Adrenal gland (tissue), 12 donors: ENCODE results near the gene NDUFB4. TPM values are rescaled to one million over a fixed set of nuclear protein-coding genes. Genes with fewer than 3 reads are reported as not detected.
A peak's percentile ranks its signal among the peaks of the same experiment; 100 is the strongest.

Experiments
- DNase-seq, 7 donors: peaks; one replicate each; pipeline ENCODE4 v3.0.0-alpha.2; 2019 to 2020
- H3K27ac ChIP-seq, 5 donors: fragments of 200-600 bp; sonication (generic) in 4 of 5; 1 replicate in 3 of 5; 2 replicates in 2 of 5; pipeline versions ENCODE4 v1.5.1 to v1.8.0; 2016 to 2020; ENCODE audit warnings: mild to moderate bottlenecking in 1 of 5
- H3K27me3 ChIP-seq: fragments of 200-600 bp; 2 replicates; pipeline ENCODE4 v1.8.0; 2021
- H3K36me3 ChIP-seq, 2 donors: fragments of 200-600 bp; replicated peaks in 1 of 2; 1 replicate in 1 of 2; 2 replicates in 1 of 2; pipeline versions ENCODE4 v1.5.1 to v1.8.0; 2018 to 2022
- H3K4me1 ChIP-seq, 2 donors: fragments of 200-600 bp; replicated peaks in 1 of 2; 1 replicate in 1 of 2; 2 replicates in 1 of 2; pipeline versions ENCODE4 v1.5.1 to v1.8.0; 2018 to 2021
- H3K4me3 ChIP-seq, 4 donors: fragments of 200-600 bp; sonication (generic) in 3 of 4; one replicate each; pipeline ENCODE4 v1.5.1; 2016 to 2018
- H3K9me3 ChIP-seq, 3 donors: fragments of 200-600 bp; sonication (generic) in 1 of 3; replicated peaks in 1 of 3; 1 replicate in 2 of 3; 2 replicates in 1 of 3; pipeline versions ENCODE4 v1.5.1 to v1.8.0; 2016 to 2021
- POLR2A ChIP-seq, 2 donors: fragments of 450-650 bp; IDR thresholded peaks; one replicate each; pipeline ENCODE4 v1.6.1; 2017; ENCODE audit warnings: antibody characterized with exemption in 2 of 2, mild to moderate bottlenecking in 2 of 2, moderate library complexity in 1 of 2
- WGBS, 4 donors: extraction: QIAGEN DNeasy Blood & Tissue Kit in 2 of 4; methylation state at CpG; one replicate each; pipeline versions ENCODE4 v1.1.5 to v1.1.7; 2013 to 2017; 5-methylcytosine and 5-hydroxymethylcytosine counted together
- intact Hi-C, 2 donors: fragments of 100-400 bp; cut with DNase I; formaldehyde crosslinking; loops; one replicate each; pipeline versions ENCODE4 v1.14.1 to v1.15.0; 2022 to 2023
- polyA plus RNA-seq, 3 donors: library from polyadenylated mRNA; stranded (reverse); fragments of 200-250 nt in 2 of 3; fragments of 350-450 nt in 1 of 3; fragmentation: Illumina TruSeq in 1 of 3; extraction: RNeasy Lipid Tissue Mini Kit (QIAGEN cat#74804) in 1 of 3; gene quantifications; one replicate each; pipeline ENCODE4 v1.2.3, GENCODE V29; 2013 to 2014
- total RNA-seq, 9 donors: library from RNA; depleted of rRNA in 4 of 9; stranded (reverse); fragments of >200 nt in 4 of 9; fragments of 120-200 nt in 1 of 9; fragmentation: NEBNext Ultra II Directional in 1 of 9; extraction: Animal tissue kit (Norgen Biotek cat#: 25700) in 1 of 9; gene quantifications; one replicate each; pipeline versions ENCODE4 v1.1.0 to v1.2.4, GENCODE V29; 2013 to 2023
- TF ChIP-seq, protein P1 (sequence below), 6 experiments: fragments of 450-650 bp in 4 of 6; fragments of 200-600 bp in 2 of 6; sonication (generic) in 1 of 6; IDR thresholded peaks; 1 replicate in 5 of 6; 2 replicates in 1 of 6; pipeline versions ENCODE4 v1.5.1 to v1.8.0; 2016 to 2021; ENCODE audit warnings: antibody characterized with exemption in 6 of 6, mild to moderate bottlenecking in 2 of 6, moderate library complexity in 1 of 6
- donor health status: healthy with polysubstance abuse.
- donor health status: Bipolar disorder and iron deficiency.
- donor health status: DM: yes; HTN: yes; CAD: no.
- donor health status: DM: no; HTN: no; CAD: no.
- donor health status: DM: no; HTN: no; CAD: no.
- donor health status: DM: yes; HTN: yes; CAD: no.

NDUFB4 gene
- total and polyA plus RNA-seq, 12 donors, result 141 to 905 (median 344) TPM

DNA sequence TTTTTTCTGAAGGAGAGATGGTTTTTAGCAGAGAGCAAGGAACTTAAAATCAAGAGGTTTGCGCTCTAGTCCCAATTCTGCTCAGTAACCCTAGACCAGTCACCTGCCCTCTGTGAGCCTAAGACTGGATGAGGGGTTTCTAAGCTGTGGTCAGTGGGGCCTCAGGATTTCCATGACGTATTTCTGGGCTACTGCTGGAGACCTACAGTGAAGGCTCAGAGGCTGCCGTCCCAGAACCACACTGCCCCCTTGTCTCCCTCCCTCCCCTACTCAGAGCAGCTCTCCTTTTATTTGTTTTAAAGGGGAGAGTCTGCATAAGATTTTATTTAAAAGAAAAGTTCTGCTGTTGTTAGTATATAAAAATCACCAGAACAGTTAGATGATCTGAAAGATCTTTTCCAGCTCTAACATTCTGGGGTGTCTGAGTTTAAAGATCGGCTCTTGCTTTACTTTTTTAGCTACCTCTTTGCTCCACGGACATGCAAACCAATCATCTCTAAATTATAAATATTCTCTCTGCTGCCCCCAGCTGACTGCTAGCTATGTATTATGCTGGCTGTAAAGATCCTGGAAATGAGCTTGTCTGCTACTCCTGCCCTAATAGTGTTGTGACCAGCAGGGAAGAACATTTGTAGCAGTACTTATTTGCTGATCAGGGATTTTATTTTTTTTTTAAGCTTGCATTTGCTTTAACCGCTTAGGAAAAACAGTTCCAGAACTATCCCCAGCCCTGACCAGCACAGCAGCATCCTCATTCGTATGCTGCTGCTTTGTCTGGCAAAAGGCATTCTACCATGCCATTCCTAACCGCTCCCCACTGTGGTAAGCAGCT lies 28.6 kb upstream of the NDUFB4 start:
- peak in 6 of 7 donors; percentile 33 to 76 (median 54) for DNase-seq
- TF ChIP-seq, protein P1, sequence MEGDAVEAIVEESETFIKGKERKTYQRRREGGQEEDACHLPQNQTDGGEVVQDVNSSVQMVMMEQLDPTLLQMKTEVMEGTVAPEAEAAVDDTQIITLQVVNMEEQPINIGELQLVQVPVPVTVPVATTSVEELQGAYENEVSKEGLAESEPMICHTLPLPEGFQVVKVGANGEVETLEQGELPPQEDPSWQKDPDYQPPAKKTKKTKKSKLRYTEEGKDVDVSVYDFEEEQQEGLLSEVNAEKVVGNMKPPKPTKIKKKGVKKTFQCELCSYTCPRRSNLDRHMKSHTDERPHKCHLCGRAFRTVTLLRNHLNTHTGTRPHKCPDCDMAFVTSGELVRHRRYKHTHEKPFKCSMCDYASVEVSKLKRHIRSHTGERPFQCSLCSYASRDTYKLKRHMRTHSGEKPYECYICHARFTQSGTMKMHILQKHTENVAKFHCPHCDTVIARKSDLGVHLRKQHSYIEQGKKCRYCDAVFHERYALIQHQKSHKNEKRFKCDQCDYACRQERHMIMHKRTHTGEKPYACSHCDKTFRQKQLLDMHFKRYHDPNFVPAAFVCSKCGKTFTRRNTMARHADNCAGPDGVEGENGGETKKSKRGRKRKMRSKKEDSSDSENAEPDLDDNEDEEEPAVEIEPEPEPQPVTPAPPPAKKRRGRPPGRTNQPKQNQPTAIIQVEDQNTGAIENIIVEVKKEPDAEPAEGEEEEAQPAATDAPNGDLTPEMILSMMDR (IDR thresholded peaks at IDR 0.05), result peak; percentile 38 to 56 (median 44)
- TF ChIP-seq POLR2A (IDR thresholded peaks at IDR 0.05), result peak in 1 of 2 donors; percentile 42
- peak overlapping the region in 1 of 4 donors; percentile 39 for H3K4me3 ChIP-seq
- intact Hi-C loops, result loop anchor here in 1 of 2 donors (5.0 kb wide), 1 partner anchor 235 kb away; no protein-coding TSS in a partner anchor
- WGBS, 4 donors, result 33 to 42% (median 39%) methylated on average over 8 of the region's 8 CpGs
- no peaks in the 10 kb centered on the region for H3K36me3 ChIP-seq
- no peaks in the 10 kb centered on the region for H3K9me3 ChIP-seq
- peak overlapping the region; percentile 66 to 84 (median 83) for H3K27ac ChIP-seq
- no peaks in the 10 kb centered on the region for H3K27me3 ChIP-seq
- peaks cover 21 to 35% of the 10 kb centered on the region in 2 donors for H3K4me1 ChIP-seq

DNA sequence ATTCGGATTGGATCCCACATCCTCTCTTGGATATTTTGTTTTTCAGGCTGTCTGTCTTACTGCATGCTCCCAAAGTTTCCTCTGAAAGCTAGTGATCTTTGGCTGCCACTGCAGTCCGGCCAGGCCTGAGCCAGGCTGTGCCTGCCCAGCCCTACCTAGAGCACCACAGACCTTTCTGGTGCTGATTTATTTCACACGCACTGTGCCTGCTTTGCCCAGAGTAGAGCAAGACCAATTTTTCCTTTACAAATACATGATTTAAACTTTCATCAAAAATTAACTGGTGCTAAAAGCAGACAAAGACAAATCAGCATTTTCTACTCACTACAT lies 28.0 kb upstream of the NDUFB4 start:
- Histone ChIP-seq H3K4me3 (no peak overlapping the region), H3K27ac (peak overlapping the region in 4 of 5 donors; percentile 42 to 84 (median 83)), H3K9me3 (no peaks in the 10 kb centered on the region), H3K4me1 (peaks cover 21 to 35% of the 10 kb centered on the region in 2 donors), H3K27me3 (no peaks in the 10 kb centered on the region), H3K36me3 (no peaks in the 10 kb centered on the region)
- intact Hi-C loops, result loop anchor here in 1 of 2 donors (5.0 kb wide), 1 partner anchor 234 kb away; no protein-coding TSS in a partner anchor
- DNase-seq, result no peak
- 47 to 60% (median 57%) methylated on average over 3 of the region's 3 CpGs for WGBS, 4 donors
- TF ChIP-seq, protein P1 (IDR thresholded peaks at IDR 0.05), result no peak
- no peak for TF ChIP-seq POLR2A (IDR thresholded peaks at IDR 0.05)

DNA sequence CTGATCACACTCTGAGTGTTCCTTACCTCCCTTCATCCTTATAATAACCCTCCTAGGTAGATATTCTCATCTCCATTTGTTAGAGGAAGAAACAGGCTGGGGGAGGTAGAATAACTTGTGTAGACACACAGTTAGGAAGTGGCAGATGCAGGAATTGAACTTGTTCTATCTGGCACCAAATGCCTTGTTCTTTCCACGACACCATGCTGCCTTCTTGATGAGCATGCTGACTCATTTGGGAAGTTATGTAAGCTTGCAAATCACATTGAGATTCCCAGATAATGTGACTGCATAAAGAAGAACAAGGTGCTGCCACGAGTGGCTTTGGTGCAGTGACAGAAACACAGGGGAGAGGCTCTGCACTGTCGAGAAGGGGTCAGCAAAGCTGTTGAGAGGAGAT lies 27.5 kb upstream of the NDUFB4 start:
- Histone ChIP-seq H3K4me1 (peaks cover 21 to 35% of the 10 kb centered on the region in 2 donors), H3K27me3 (no peaks in the 10 kb centered on the region), H3K36me3 (no peaks in the 10 kb centered on the region), H3K9me3 (no peaks in the 10 kb centered on the region), H3K4me3 (no peak overlapping the region), H3K27ac (peak overlapping the region in 4 of 5 donors; percentile 42 to 84 (median 83))
- WGBS, 4 donors, result 22 to 27% (median 26%) methylated on average over 3 of the region's 3 CpGs
- TF ChIP-seq POLR2A (IDR thresholded peaks at IDR 0.05), result peak in 1 of 2 donors; percentile 32
- TF ChIP-seq, protein P1 (IDR thresholded peaks at IDR 0.05), result no peak
- DNase-seq, result peak in 4 of 7 donors; percentile 29 to 62 (median 47)
- intact Hi-C loops, result loop anchor here in 1 of 2 donors (5.0 kb wide), 1 partner anchor 234 kb away; no protein-coding TSS in a partner anchor

DNA sequence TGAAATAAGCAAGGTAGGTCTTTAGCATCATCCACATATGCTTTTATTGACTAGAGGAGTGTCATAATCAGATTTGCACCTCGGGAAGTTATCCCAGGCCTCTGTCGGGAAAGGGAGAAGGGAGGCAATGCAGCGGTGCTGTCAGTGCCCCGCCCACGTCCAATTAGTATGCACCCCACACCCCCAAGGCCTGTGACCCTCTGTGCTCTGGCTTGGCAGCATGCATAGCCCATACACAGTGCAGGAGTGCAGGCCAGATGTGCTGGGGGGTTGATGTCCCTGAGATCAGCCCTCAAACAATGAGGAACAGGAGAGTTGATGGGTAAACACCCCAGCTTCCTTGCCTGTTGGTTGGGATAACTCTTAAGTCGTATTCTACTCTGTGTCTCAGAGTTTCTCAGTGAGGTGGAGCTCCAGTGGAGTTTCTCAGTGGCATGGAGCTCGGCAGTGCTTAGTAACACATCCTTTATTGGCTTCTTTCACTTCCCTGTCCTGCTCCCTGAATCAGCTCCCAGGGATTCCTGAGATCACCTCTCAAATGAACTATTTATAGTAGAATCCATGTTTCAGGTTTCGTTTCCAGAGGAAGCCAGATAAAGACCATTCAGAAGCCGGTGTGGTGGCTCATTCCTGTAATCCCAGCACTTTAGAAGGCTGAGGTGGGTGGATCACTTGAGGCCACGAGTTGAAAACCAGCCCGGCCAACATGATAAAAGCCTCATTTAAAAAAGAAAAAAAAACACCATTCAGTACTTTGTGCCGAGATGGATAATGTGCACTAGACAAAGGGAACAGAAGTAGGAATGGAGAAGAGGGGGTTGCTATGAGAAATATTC lies 26.7 kb upstream of the NDUFB4 start:
- Histone ChIP-seq H3K9me3 (no peaks in the 10 kb centered on the region), H3K27ac (peak overlapping the region in 1 of 5 donors; percentile 83), H3K4me1 (peaks cover 21 to 35% of the 10 kb centered on the region in 2 donors), H3K27me3 (no peaks in the 10 kb centered on the region), H3K36me3 (no peaks in the 10 kb centered on the region), H3K4me3 (no peak overlapping the region)
- no peak for DNase-seq
- 71 to 74% (median 73%) methylated on average over 12 of the region's 12 CpGs for WGBS, 4 donors
- no peak for TF ChIP-seq POLR2A (IDR thresholded peaks at IDR 0.05)
- TF ChIP-seq, protein P1 (IDR thresholded peaks at IDR 0.05), result no peak
- intact Hi-C loops, result loop anchor here in 1 of 2 donors (5.0 kb wide), 1 partner anchor 233 kb away; no protein-coding TSS in a partner anchor
